ENCODE data around the gene XAGE5.
"Not testable (repeated sequence)": the region's sequence is repeated elsewhere in the genome, so short reads cannot be mapped to it uniquely, and the experiment has no call there.

The XAGE5 gene

GRCh38 chrX:52811065-52811625, at the start of gene XAGE5:
Gene XAGE5 (plus strand): TSS chrX:52811287. CDS start chrX:52812567, 1,280 bp downstream.
- Histone ChIP-seq H3K4me3 (ENCODE audit: low read depth, low read length) (no peak within 1 kb of the TSS), H3K36me3 (ENCODE audit: control insufficient read depth in 2 of 2, insufficient read depth in 1 of 2, low read length in 2 of 2) (no peaks in the 10 kb centered on the region), H3K27ac (ENCODE audit: extremely low read depth, low read depth, low read length) (no peak within 1 kb of the TSS), H3K4me1 (ENCODE audit: control insufficient read depth, insufficient read depth, low read length) (no peaks in the 10 kb centered on the region), H3K9me3 (ENCODE audit: control insufficient read depth, insufficient read depth, low read depth, low read length) (no peaks in the 10 kb centered on the region)
- CTCF ChIA-PET, result no interaction called here
- POLR2A ChIA-PET, result no interaction called here
- TF ChIP-seq ZBTB44 (tag by site-specific recombination; IDR thresholded peaks at IDR 0.05), result no peak
- no peak for TF ChIP-seq WT1 (tag by site-specific recombination; IDR thresholded peaks at IDR 0.05)
- no peak for TF ChIP-seq ZNF280C (tag by site-specific recombination; IDR thresholded peaks at IDR 0.05)
- no peak for TF ChIP-seq ZNF302 (tag by site-specific recombination; IDR thresholded peaks at IDR 0.05; ENCODE audit: low read depth)
- TF ChIP-seq KLF7 (tag by site-specific recombination; IDR thresholded peaks at IDR 0.05; ENCODE audit: borderline replicate concordance), result no peak

GRCh38 chrX:52765983-52766382, 45.1 kb upstream of the XAGE5 start:
- H3K36me3 ChIP-seq (ENCODE audit: control insufficient read depth in 2 of 2, insufficient read depth in 1 of 2, low read length in 2 of 2); CTCF ChIA-PET; POLR2A ChIA-PET: not testable (repeated sequence)

GRCh38 chrX:52773504-52773903, 37.6 kb upstream of the XAGE5 start:
- H3K36me3 ChIP-seq (ENCODE audit: control insufficient read depth in 2 of 2, insufficient read depth in 1 of 2, low read length in 2 of 2); H3K9me3 ChIP-seq (ENCODE audit: control insufficient read depth, insufficient read depth, low read depth, low read length); H3K4me3 ChIP-seq (ENCODE audit: low read depth, low read length); POLR2A ChIA-PET; H3K4me1 ChIP-seq (ENCODE audit: control insufficient read depth, insufficient read depth, low read length); H3K27ac ChIP-seq (ENCODE audit: extremely low read depth, low read depth, low read length); CTCF ChIA-PET: not testable (repeated sequence)

More at GRCh38 chrX:52765983-52766382, 45.1 kb upstream of the XAGE5 start:
- H3K4me1 ChIP-seq (ENCODE audit: control insufficient read depth, insufficient read depth, low read length); H3K9me3 ChIP-seq (ENCODE audit: control insufficient read depth, insufficient read depth, low read depth, low read length); H3K27ac ChIP-seq (ENCODE audit: extremely low read depth, low read depth, low read length); H3K4me3 ChIP-seq (ENCODE audit: low read depth, low read length): not testable (repeated sequence)

GRCh38 chrX:52797327-52797726, 13.8 kb upstream of the XAGE5 start, which contains the start of gene SPANXN5:
Gene SPANXN5 (minus strand): TSS chrX:52797427. CDS start chrX:52797348, 79 bp downstream.
- H3K4me3 ChIP-seq (ENCODE audit: low read depth, low read length); H3K9me3 ChIP-seq (ENCODE audit: control insufficient read depth, insufficient read depth, low read depth, low read length); H3K4me1 ChIP-seq (ENCODE audit: control insufficient read depth, insufficient read depth, low read length); H3K36me3 ChIP-seq (ENCODE audit: control insufficient read depth in 2 of 2, insufficient read depth in 1 of 2, low read length in 2 of 2); H3K27ac ChIP-seq (ENCODE audit: extremely low read depth, low read depth, low read length); CTCF ChIA-PET; POLR2A ChIA-PET: not testable (repeated sequence)

- H3K27ac ChIP-seq (ENCODE audit: extremely low read depth, low read depth, low read length); H3K4me3 ChIP-seq (ENCODE audit: low read depth, low read length); POLR2A ChIA-PET; CTCF ChIA-PET; H3K9me3 ChIP-seq (ENCODE audit: control insufficient read depth, insufficient read depth, low read depth, low read length); H3K36me3 ChIP-seq (ENCODE audit: control insufficient read depth in 2 of 2, insufficient read depth in 1 of 2, low read length in 2 of 2); H3K4me1 ChIP-seq (ENCODE audit: control insufficient read depth, insufficient read depth, low read length): not testable (repeated sequence)
These were observed 6.2 kb upstream of the XAGE5 start for GRCh38 chrX:52804876-52805275.

GRCh38 chrX:52819788-52820187, 8.7 kb downstream of the XAGE5 start:
- no peak overlapping the region for H3K4me3 ChIP-seq (ENCODE audit: low read depth, low read length)
- no peaks in the 10 kb centered on the region for H3K4me1 ChIP-seq (ENCODE audit: control insufficient read depth, insufficient read depth, low read length)
- H3K27ac ChIP-seq (ENCODE audit: extremely low read depth, low read depth, low read length), result no peak overlapping the region
- ChIA-PET POLR2A (no interaction called here), CTCF (no interaction called here)
- TF ChIP-seq EGR2 (tag by site-specific recombination; IDR thresholded peaks at IDR 0.05; ENCODE audit: low read depth) (no peak), MYNN (tag by site-specific recombination; IDR thresholded peaks at IDR 0.05; ENCODE audit: borderline replicate concordance) (no peak)
- no peaks in the 10 kb centered on the region for H3K9me3 ChIP-seq (ENCODE audit: control insufficient read depth, insufficient read depth, low read depth, low read length)
- no peaks in the 10 kb centered on the region for H3K36me3 ChIP-seq (ENCODE audit: control insufficient read depth in 2 of 2, insufficient read depth in 1 of 2, low read length in 2 of 2)
